Parathyroid adenoma (tissue), 2 donors: Measurements from ENCODE around the gene PTPRT.

Experiments used
- H2AFZ ChIP-seq: fragments of 300-600 bp; sonication (generic); one replicate; pipeline ENCODE4 v1.7.0; 2017; ENCODE audit warnings: antibody characterized with exemption, mild to moderate bottlenecking
- H3K27ac ChIP-seq: fragments of 300-600 bp; sonication (generic); one replicate; pipeline ENCODE4 v1.7.0; 2017
- H3K27me3 ChIP-seq: fragments of 300-600 bp; sonication (generic); one replicate; pipeline ENCODE4 v1.7.0; 2017; ENCODE audit warnings: low read length; ENCODE audit not compliant: control insufficient read depth, insufficient read depth
- H3K36me3 ChIP-seq: fragments of 300-600 bp; sonication (generic); one replicate; pipeline ENCODE4 v1.7.0; 2017; ENCODE audit warnings: low read length; ENCODE audit not compliant: control insufficient read depth, insufficient read depth
- H3K4me1 ChIP-seq: fragments of 300-600 bp; sonication (generic); one replicate; pipeline ENCODE4 v1.7.0; 2017; ENCODE audit warnings: control low read depth
- H3K4me2 ChIP-seq: fragments of 300-600 bp; sonication (generic); one replicate; pipeline ENCODE4 v1.7.0; 2017; ENCODE audit warnings: low read length
- H3K4me3 ChIP-seq: fragments of 300-600 bp; sonication (generic); one replicate; pipeline ENCODE4 v1.7.0; 2017; ENCODE audit warnings: low read depth, low read length
- H3K79me2 ChIP-seq: fragments of 300-600 bp; sonication (generic); one replicate; pipeline ENCODE4 v1.7.0; 2017; ENCODE audit warnings: control low read depth
- H3K9ac ChIP-seq: fragments of 300-600 bp; sonication (generic); one replicate; pipeline ENCODE4 v1.7.0; 2017; ENCODE audit warnings: mild to moderate bottlenecking
- H3K9me3 ChIP-seq: fragments of 300-600 bp; sonication (generic); one replicate; pipeline ENCODE4 v1.7.0; 2017; ENCODE audit warnings: low read length; ENCODE audit not compliant: control insufficient read depth
- CTCF ChIP-seq: fragments of 300-600 bp; sonication (generic); IDR thresholded peaks from one replicate; pipeline ENCODE4 v1.7.0; 2017; ENCODE audit warnings: antibody characterized with exemption, mild to moderate bottlenecking
- donor health status: primary hyperparathyroidism.

Gene PTPRT

GRCh38 chr20:43161716-43162115 is 28.0 kb downstream of the PTPRT start:
- no peak overlapping the region for H3K9ac ChIP-seq
- no peak overlapping the region for H3K4me3 ChIP-seq
- no peak for TF ChIP-seq CTCF
- no peaks in the 10 kb centered on the region for H3K27me3 ChIP-seq
- no peak overlapping the region for H3K27ac ChIP-seq
- no peaks in the 10 kb centered on the region for H3K4me1 ChIP-seq
- H2AFZ ChIP-seq: no peak overlapping the region
- H3K4me2 ChIP-seq: no peak overlapping the region
- H3K79me2 ChIP-seq: peaks cover 26% of the 10 kb centered on the region
- no peaks in the 10 kb centered on the region for H3K36me3 ChIP-seq
- H3K9me3 ChIP-seq: no peaks in the 10 kb centered on the region

GRCh38 chr20:43160941-43161340 is 28.8 kb downstream of the PTPRT start:
- Histone ChIP-seq H3K4me1 (no peaks in the 10 kb centered on the region), H3K9me3 (no peaks in the 10 kb centered on the region), H3K36me3 (no peaks in the 10 kb centered on the region), H3K4me2 (no peak overlapping the region), H3K4me3 (no peak overlapping the region), H3K79me2 (peaks cover 26% of the 10 kb centered on the region), H3K27ac (no peak overlapping the region), H2AFZ (no peak overlapping the region), H3K27me3 (no peaks in the 10 kb centered on the region), H3K9ac (no peak overlapping the region)
- TF ChIP-seq CTCF: no peak

DNA sequence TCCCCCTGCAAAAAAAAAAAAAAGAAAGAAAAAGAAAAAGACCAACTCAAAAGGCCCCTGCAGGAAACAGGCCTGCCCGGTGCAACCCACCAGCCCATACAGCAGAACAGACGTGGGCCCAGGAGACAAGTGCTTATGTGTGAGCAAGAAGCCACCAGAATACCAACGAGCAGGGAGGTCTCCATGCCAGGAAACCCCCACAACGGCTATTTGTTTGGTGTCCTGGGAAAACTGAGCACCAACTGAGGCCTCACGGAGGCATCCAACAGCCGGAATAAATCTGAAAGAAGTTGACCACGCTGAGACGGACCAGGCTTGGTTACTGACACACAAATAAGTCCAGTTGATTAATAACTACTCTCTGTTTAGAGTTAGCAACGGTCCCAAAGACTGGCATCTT is 29.7 kb downstream of the PTPRT start:
- no peak overlapping the region for H3K27ac ChIP-seq
- no peaks in the 10 kb centered on the region for H3K27me3 ChIP-seq
- no peak overlapping the region for H3K9ac ChIP-seq
- H3K4me1 ChIP-seq: no peaks in the 10 kb centered on the region
- H3K36me3 ChIP-seq: no peaks in the 10 kb centered on the region
- no peak overlapping the region for H3K4me2 ChIP-seq
- H3K9me3 ChIP-seq: no peaks in the 10 kb centered on the region
- no peak for TF ChIP-seq CTCF
- H2AFZ ChIP-seq: no peak overlapping the region
- H3K79me2 ChIP-seq: peaks cover 20% of the 10 kb centered on the region
- H3K4me3 ChIP-seq: no peak overlapping the region

GRCh38 chr20:43155366-43156100 is 34.2 kb downstream of the PTPRT start:
- Histone ChIP-seq H3K36me3 (no peaks in the 10 kb centered on the region), H3K9ac (no peak overlapping the region)

More at GRCh38 chr20:43155366-43156100, 34.2 kb downstream of the PTPRT start:
- no peak overlapping the region for H3K27ac ChIP-seq
- no peaks in the 10 kb centered on the region for H3K27me3 ChIP-seq
- no peak overlapping the region for H3K4me2 ChIP-seq
- peaks cover 27% of the 10 kb centered on the region for H3K79me2 ChIP-seq
- H3K4me1 ChIP-seq: no peaks in the 10 kb centered on the region
- no peak overlapping the region for H2AFZ ChIP-seq
- no peak overlapping the region for H3K4me3 ChIP-seq
- no peaks in the 10 kb centered on the region for H3K9me3 ChIP-seq
- TF ChIP-seq CTCF: no peak
